Choroid plexus epithelial cell (primary cell): ENCODE results near the gene TRAF5.
A peak's percentile ranks its signal among the peaks of the same experiment; 100 is the strongest.

ENCODE experiments used
- DNase-seq: peaks from one replicate; pipeline ENCODE4 v3.0.0-alpha.2; 2010; ENCODE audit warnings: low read depth
- H3K4me3 ChIP-seq: 2 replicates; pipeline ENCODE4 v1.5.1; 2011; ENCODE audit warnings: low read depth, mild to moderate bottlenecking, control low read depth, low read length, moderate library complexity
- CTCF ChIP-seq: conservative IDR thresholded peaks from 2 replicates; pipeline ENCODE4 v1.5.1; 2011; ENCODE audit warnings: low read depth, mild to moderate bottlenecking, control low read depth, inconsistent platforms, low read length, moderate library complexity

TRAF5 gene

GRCh38 chr1:211420389-211420788 is 93.8 kb downstream of the TRAF5 start:
- H3K4me3 ChIP-seq, result no peak overlapping the region
- DNase-seq, result peak; percentile 57
- no peak for TF ChIP-seq CTCF

- DNase-seq, result peak; percentile 30
- H3K4me3 ChIP-seq, result no peak overlapping the region
- no peak for TF ChIP-seq CTCF
Measured at GRCh38 chr1:211420845-211421454, 94.3 kb downstream of the TRAF5 start.

- no peak for TF ChIP-seq CTCF
- H3K4me3 ChIP-seq, result no peak overlapping the region
Measured at GRCh38 chr1:211424018-211424417, 97.4 kb downstream of the TRAF5 start.

More at GRCh38 chr1:211424018-211424417, 97.4 kb downstream of the TRAF5 start:
- no peak for DNase-seq
